Endothelial cell of hepatic sinusoid (primary cell): Measurements from ENCODE around the gene STK32A.

ENCODE experiments used
- in situ Hi-C: cut with HindIII; loops from 2 replicates; pipeline ENCODE4 v1.10.0; 2017; ENCODE audit warnings: low sequenced_read_pairs

The STK32A gene

GRCh38 chr5:147388184-147389108 lies 153.6 kb downstream of the STK32A start:
- in situ Hi-C loops = loop anchor here (5.0 kb wide), 1 partner anchor 49 kb away; no protein-coding TSS in a partner anchor

GRCh38 chr5:147390654-147391225 lies 155.9 kb downstream of the STK32A start:
- in situ Hi-C loops = loop anchor here (5.0 kb wide), 1 partner anchor 187 kb away; no protein-coding TSS in a partner anchor

GRCh38 chr5:147391781-147392180 lies 157.0 kb downstream of the STK32A start:
- in situ Hi-C loops = loop anchor here (5.0 kb wide), 1 partner anchor 186 kb away; no protein-coding TSS in a partner anchor

- in situ Hi-C loops = loop anchor here (5.0 kb wide), 1 partner anchor 183 kb away; no protein-coding TSS in a partner anchor
These were observed 159.2 kb downstream of the STK32A start for GRCh38 chr5:147393874-147394672.

GRCh38 chr5:147396070-147396823 lies 161.4 kb downstream of the STK32A start:
- in situ Hi-C loops = no loop called here

GRCh38 chr5:147397616-147398015 lies 162.8 kb downstream of the STK32A start:
- in situ Hi-C loops = no loop called here

GRCh38 chr5:147398860-147399259 lies 164.0 kb downstream of the STK32A start:
- in situ Hi-C loops = no loop called here

GRCh38 chr5:147400126-147400809 lies 165.4 kb downstream of the STK32A start:
- in situ Hi-C loops = no loop called here

GRCh38 chr5:147400881-147401280 lies 166.1 kb downstream of the STK32A start:
- in situ Hi-C loops = no loop called here

- in situ Hi-C loops = no loop called here
These were observed 169.1 kb downstream of the STK32A start for GRCh38 chr5:147403651-147404640.

- in situ Hi-C loops = no loop called here
These were observed 169.9 kb downstream of the STK32A start for GRCh38 chr5:147404706-147405105.

- in situ Hi-C loops = no loop called here
These were observed 171.8 kb downstream of the STK32A start for GRCh38 chr5:147406636-147407035.

- in situ Hi-C loops = no loop called here
These were observed 172.4 kb downstream of the STK32A start for GRCh38 chr5:147407094-147407681.

- in situ Hi-C loops = no loop called here
These were observed 174.2 kb downstream of the STK32A start for GRCh38 chr5:147408980-147409379.

GRCh38 chr5:147410496-147411358 lies 175.9 kb downstream of the STK32A start:
- in situ Hi-C loops = no loop called here

GRCh38 chr5:147411359-147412319 lies 176.8 kb downstream of the STK32A start:
- in situ Hi-C loops = no loop called here
